CD4-positive, alpha-beta T cell (primary cell): ENCODE results near the gene OGFOD2. TPM values are rescaled to one million over a fixed set of nuclear protein-coding genes. Genes with fewer than 3 reads are reported as not detected.

Source experiments
- ATAC-seq: fragments of 200-7000 bp; cut with Tn5 transposase; one replicate; pipeline ENCODE4 v1.10.0; 2022; ENCODE audit warnings: mild to moderate bottlenecking; ENCODE audit not compliant: poor library complexity
- CTCF ChIA-PET: fragments of 350-600 bp; sonication (Branson Sonifier 250); formaldehyde crosslinking; loops from one replicate; lab custom pipeline; 2021; ENCODE audit warnings: antibody characterized with exemption, inconsistent platforms; lab: Charles Lee
- POLR2A ChIA-PET: fragments of 350-600 bp; sonication (Branson Sonifier 250); formaldehyde crosslinking; loops from one replicate; lab custom pipeline; 2021; ENCODE audit warnings: antibody characterized with exemption, inconsistent platforms; lab: Charles Lee
- DNase-seq, 14 experiments: peaks; one replicate each; pipeline ENCODE4 v3.0.0-alpha.2; 2013 to 2020; ENCODE audit warnings: mixed read lengths in 2 of 14
- H3K27ac ChIP-seq, 2 donors: one replicate each; pipeline versions ENCODE4 v1.5.1 to v1.7.0; 2013; ENCODE audit warnings: low read length in 2 of 2, low read depth in 1 of 2, mild to moderate bottlenecking in 1 of 2
- H3K27me3 ChIP-seq, 2 experiments: 1 replicate in 1 of 2; 2 replicates in 1 of 2; pipeline versions ENCODE4 v1.6.1 to v1.7.0; 2013; ENCODE audit warnings: low read length in 2 of 2, control low read depth in 1 of 2, mild to moderate bottlenecking in 1 of 2, moderate library complexity in 1 of 2; ENCODE audit not compliant: insufficient read depth in 2 of 2, control insufficient read depth in 1 of 2
- H3K36me3 ChIP-seq: one replicate; pipeline ENCODE4 v1.6.1; 2013; ENCODE audit warnings: low read length, control low read depth; ENCODE audit not compliant: insufficient read depth
- H3K4me1 ChIP-seq: one replicate; pipeline ENCODE4 v1.6.1; 2013; ENCODE audit warnings: low read length, control low read depth; ENCODE audit not compliant: insufficient read depth
- H3K4me3 ChIP-seq: one replicate; pipeline ENCODE4 v1.5.1; 2013; ENCODE audit warnings: mild to moderate bottlenecking, low read length, moderate library complexity
- H3K9me3 ChIP-seq, 2 experiments: 1 replicate in 1 of 2; 2 replicates in 1 of 2; pipeline versions ENCODE4 v1.6.1 to v1.7.0; 2013; ENCODE audit warnings: low read length in 2 of 2, mild to moderate bottlenecking in 2 of 2, control low read depth in 1 of 2, moderate library complexity in 1 of 2; ENCODE audit not compliant: control insufficient read depth in 1 of 2, insufficient read depth in 1 of 2
- H3K27ac Mint-ChIP-seq: one replicate; pipeline ENCODE4 v1.8.0; 2020; ENCODE audit warnings: mixed read lengths
- H3K27me3 Mint-ChIP-seq: one replicate; pipeline ENCODE4 v1.8.0; 2021; ENCODE audit warnings: mixed read lengths
- H3K36me3 Mint-ChIP-seq: one replicate; pipeline ENCODE4 v1.8.0; 2021; ENCODE audit warnings: low read depth, mixed read lengths
- H3K4me1 Mint-ChIP-seq: one replicate; pipeline ENCODE4 v1.8.0; 2021; ENCODE audit warnings: low read depth, mixed read lengths
- H3K4me3 Mint-ChIP-seq: one replicate; pipeline ENCODE4 v1.8.0; 2020; ENCODE audit warnings: mild to moderate bottlenecking, mixed read lengths
- H3K9me3 Mint-ChIP-seq: one replicate; pipeline ENCODE4 v1.8.0; 2020; ENCODE audit warnings: mixed read lengths
- CTCF ChIP-seq: fragments of 200-600 bp; IDR thresholded peaks from one replicate; pipeline ENCODE4 v1.8.0; 2022; ENCODE audit warnings: antibody characterized with exemption, mild to moderate bottlenecking
- intact Hi-C, 2 experiments: fragments of 100-400 bp; cut with DNase I in 1 of 2; cut with micrococcal nuclease in 1 of 2; formaldehyde crosslinking; loops; one replicate each; pipeline versions ENCODE4 v1.15.1 to v1.9.0; 2023 to 2025; cut with DNase I, micrococcal nuclease
- total RNA-seq, 174 experiments: library from RNA in 2 of 174; stranded (reverse) in 2 of 174; gene quantifications; one replicate each; pipeline ENCODE4 v1.2.3 and lab custom pipeline; 2021 to 2026

OGFOD2 gene
- total RNA-seq, 2 experiments from 2014 or later = 12.0 to 14.9 TPM

GRCh38 chr12:122982963-122983788, 8.1 kb downstream of the OGFOD2 start:
- TF ChIP-seq CTCF = no peak
- Histone ChIP-seq H3K4me3 (no peak overlapping the region), H3K4me1 (peaks cover 63% of the 10 kb centered on the region), H3K9me3 (no peaks in the 10 kb centered on the region), H3K27ac (peak overlapping the region; percentile 68), H3K36me3 (peaks cover 36% of the 10 kb centered on the region), H3K27me3 (no peaks in the 10 kb centered on the region)
- peak overlapping the region; percentile 94 for H3K4me3 Mint-ChIP-seq
- no peaks in the 10 kb centered on the region for H3K27me3 Mint-ChIP-seq
- ChIA-PET CTCF (no interaction called here), POLR2A (interaction anchor here (0.6 to 1.2 kb wide), 5 partner anchors 8 to 757 kb away, joined by 3 read pairs; partner anchors contain the start of genes DIABLO, MPHOSPH9 and OGFOD2)
- H3K36me3 Mint-ChIP-seq = peaks cover 43% of the 10 kb centered on the region
- H3K9me3 Mint-ChIP-seq = no peaks in the 10 kb centered on the region
- H3K27ac Mint-ChIP-seq = peak overlapping the region; percentile 92
- DNase-seq (no peak), ATAC-seq (no peak)
- peaks cover 44% of the 10 kb centered on the region for H3K4me1 Mint-ChIP-seq
- intact Hi-C loops = no loop called here

- TF ChIP-seq CTCF = no peak
- peak overlapping the region in 1 of 2 donors; percentile 68 for H3K27ac ChIP-seq
- peaks cover 44% of the 10 kb centered on the region for H3K4me1 Mint-ChIP-seq
- intact Hi-C loops = no loop called here
- peak overlapping the region; percentile 72 for H3K4me3 Mint-ChIP-seq
- peaks cover 56% of the 10 kb centered on the region for H3K4me1 ChIP-seq
- ChIA-PET CTCF (interaction anchor here (0.5 kb wide), 1 partner anchor 34 kb away, joined by 3 read pairs; no protein-coding TSS in a partner anchor), POLR2A (interaction anchor here (0.6 to 1.2 kb wide), 4 partner anchors 8 to 249 kb away, joined by 3 to 4 read pairs (median 4); partner anchors contain the start of genes MPHOSPH9 and OGFOD2)
- H3K27ac Mint-ChIP-seq = peak overlapping the region; percentile 92
- no peak overlapping the region for H3K4me3 ChIP-seq
- no peak for ATAC-seq
- no peaks in the 10 kb centered on the region for H3K9me3 Mint-ChIP-seq
- H3K27me3 ChIP-seq = no peaks in the 10 kb centered on the region
- no peak for DNase-seq
- H3K9me3 ChIP-seq = no peaks in the 10 kb centered on the region
- peaks cover 38% of the 10 kb centered on the region for H3K36me3 ChIP-seq
- no peaks in the 10 kb centered on the region for H3K27me3 Mint-ChIP-seq
- peaks cover 47% of the 10 kb centered on the region for H3K36me3 Mint-ChIP-seq
Observed at GRCh38 chr12:122983789-122984515, 8.9 kb downstream of the OGFOD2 start.

- Histone ChIP-seq H3K9me3 (no peaks in the 10 kb centered on the region), H3K4me1 (peaks cover 47% of the 10 kb centered on the region), H3K4me3 (no peak overlapping the region), H3K27ac (no peak overlapping the region), H3K36me3 (peaks cover 38% of the 10 kb centered on the region), H3K27me3 (no peaks in the 10 kb centered on the region)
- no peak for DNase-seq
- Mint-ChIP-seq H3K36me3 (peaks cover 47% of the 10 kb centered on the region), H3K9me3 (no peaks in the 10 kb centered on the region), H3K4me3 (peak overlapping the region; percentile 68), H3K27me3 (no peaks in the 10 kb centered on the region), H3K4me1 (peaks cover 38% of the 10 kb centered on the region), H3K27ac (peak overlapping the region; percentile 92)
- no peak for ATAC-seq
- intact Hi-C loops = no loop called here
- POLR2A ChIA-PET = interaction anchor here (1.0 kb wide), 3 partner anchors 9 to 248 kb away, joined by 3 to 4 read pairs (median 4); partner anchors contain the start of genes MPHOSPH9 and OGFOD2
- CTCF ChIA-PET = interaction anchor here (0.5 kb wide), 1 partner anchor 34 kb away, joined by 3 read pairs; no protein-coding TSS in a partner anchor
- TF ChIP-seq CTCF = no peak
Observed at GRCh38 chr12:122984612-122985337, 9.7 kb downstream of the OGFOD2 start.
